WTC11 (cell line): ENCODE measurements around the gene S100A5. TPM values are rescaled to one million over a fixed set of nuclear protein-coding genes. Genes with fewer than 3 reads are reported as not detected.

Experiments
- ATAC-seq: fragments of 200-7000 bp; cut with Tn5 transposase; 2 replicates; pipeline ENCODE4 v1.10.0; 2021; ENCODE audit warnings: mild to moderate bottlenecking, moderate library complexity
- CTCF ChIA-PET: fragments of 300-600 bp; sonication (Branson Sonifier 250); formaldehyde crosslinking; loops from one replicate; lab custom pipeline; 2021; ENCODE audit warnings: antibody characterized with exemption; lab: Charles Lee
- POLR2A ChIA-PET: fragments of 350-600 bp; sonication (Branson Sonifier 250); formaldehyde crosslinking; loops from one replicate; lab custom pipeline; 2021; ENCODE audit warnings: antibody characterized with exemption; lab: Charles Lee
- DNase-seq: peaks from one replicate; pipeline ENCODE4 v3.0.0; 2021; ENCODE audit warnings: low spot score
- H3K27ac Mint-ChIP-seq: 2 replicates; pipeline ENCODE4 v1.8.0; 2021; ENCODE audit warnings: mixed read lengths
- H3K27me3 Mint-ChIP-seq: 2 replicates; pipeline ENCODE4 v1.8.0; 2021; ENCODE audit warnings: low read depth, mild to moderate bottlenecking, moderate library complexity, mixed read lengths
- H3K36me3 Mint-ChIP-seq: 2 replicates; pipeline ENCODE4 v1.8.0; 2021; ENCODE audit warnings: mixed read lengths
- H3K4me1 Mint-ChIP-seq: 2 replicates; pipeline ENCODE4 v1.8.0; 2022; ENCODE audit warnings: mixed read lengths
- H3K4me3 Mint-ChIP-seq: 2 replicates; pipeline ENCODE4 v1.8.0; 2021; ENCODE audit warnings: mild to moderate bottlenecking, moderate library complexity, mixed read lengths
- H3K9me3 Mint-ChIP-seq: 2 replicates; pipeline ENCODE4 v1.8.0; 2021; ENCODE audit warnings: mixed read lengths
- ATF1 ChIP-seq: sonication (generic); formaldehyde crosslinking; IDR thresholded peaks from 2 replicates; pipeline ENCODE4 v1.8.1; 2023; ENCODE audit warnings: mild to moderate bottlenecking, moderate library complexity, missing genetic modification reagents
- CBFB ChIP-seq: sonication (generic); formaldehyde crosslinking; IDR thresholded peaks from 2 replicates; pipeline ENCODE4 v1.8.1; 2022; ENCODE audit warnings: mild to moderate bottlenecking, low read depth, missing genetic modification reagents
- CREB1 ChIP-seq: sonication (generic); formaldehyde crosslinking; IDR thresholded peaks from 2 replicates; pipeline ENCODE4 v1.8.0; 2023; ENCODE audit warnings: mild to moderate bottlenecking, missing genetic modification reagents
- FOXK1 ChIP-seq: sonication (generic); formaldehyde crosslinking; IDR thresholded peaks from 2 replicates; pipeline ENCODE4 v1.8.0; 2022; ENCODE audit warnings: mild to moderate bottlenecking, moderate library complexity, missing genetic modification reagents
- FOXP1 ChIP-seq: sonication (generic); formaldehyde crosslinking; IDR thresholded peaks from 2 replicates; pipeline ENCODE4 v1.8.0; 2022; ENCODE audit warnings: missing genetic modification reagents, mild to moderate bottlenecking, moderate library complexity, borderline replicate concordance
- GTF2I ChIP-seq: fragments of 250-450 bp; sonication (Bioruptor Pico); conservative IDR thresholded peaks from 2 replicates; pipeline ENCODE4 v1.4.0; 2021; ENCODE audit warnings: mild to moderate bottlenecking
- JAZF1 ChIP-seq: fragments of 250-450 bp; sonication (Bioruptor Pico); IDR thresholded peaks from 2 replicates; pipeline ENCODE4 v1.9.0; 2021; ENCODE audit warnings: moderate library complexity, mild to moderate bottlenecking, inconsistent platforms
- MYBL2 ChIP-seq: sonication (generic); formaldehyde crosslinking; IDR thresholded peaks from 2 replicates; pipeline ENCODE4 v1.8.1; 2023; ENCODE audit warnings: mild to moderate bottlenecking, moderate library complexity, missing genetic modification reagents
- NFE2L1 ChIP-seq: sonication (generic); formaldehyde crosslinking; IDR thresholded peaks from 2 replicates; pipeline ENCODE4 v1.8.1; 2023; ENCODE audit warnings: missing genetic modification reagents
- RELA ChIP-seq: sonication (generic); formaldehyde crosslinking; IDR thresholded peaks from 2 replicates; pipeline ENCODE4 v1.8.1; 2022; ENCODE audit warnings: missing genetic modification reagents, mild to moderate bottlenecking, borderline replicate concordance
- SMAD3 ChIP-seq: sonication (generic); formaldehyde crosslinking; IDR thresholded peaks from 2 replicates; pipeline ENCODE4 v1.8.0; 2022; ENCODE audit warnings: missing genetic modification reagents, mild to moderate bottlenecking, borderline replicate concordance
- ZNF121 ChIP-seq: sonication (generic); formaldehyde crosslinking; IDR thresholded peaks from 2 replicates; pipeline ENCODE4 v1.8.0; 2023; ENCODE audit warnings: missing genetic modification reagents
- total RNA-seq: library from RNA; stranded (reverse); gene quantifications from 3 replicates; pipeline ENCODE4 v1.2.3, GENCODE V29; 2021
- TF ChIP-seq, protein P1 (sequence below): sonication (generic); formaldehyde crosslinking; IDR thresholded peaks from 2 replicates; pipeline ENCODE4 v1.8.1; 2022; ENCODE audit warnings: low read depth, mild to moderate bottlenecking, moderate library complexity, missing genetic modification reagents, borderline replicate concordance
- TF ChIP-seq, protein P2 (sequence below): sonication (generic); formaldehyde crosslinking; IDR thresholded peaks from 2 replicates; pipeline ENCODE4 v1.8.1; 2023; ENCODE audit warnings: mild to moderate bottlenecking, missing genetic modification reagents
- TF ChIP-seq, protein P3 (sequence below): sonication (generic); formaldehyde crosslinking; IDR thresholded peaks from 2 replicates; pipeline ENCODE4 v1.8.0; 2023; ENCODE audit warnings: missing genetic modification reagents, mild to moderate bottlenecking, borderline replicate concordance
- TF ChIP-seq, protein P4 (sequence below): sonication (generic); formaldehyde crosslinking; IDR thresholded peaks from 2 replicates; pipeline ENCODE4 v1.8.0; 2023; ENCODE audit warnings: missing genetic modification reagents
- TF ChIP-seq, protein P5 (sequence below): sonication (generic); formaldehyde crosslinking; IDR thresholded peaks from 2 replicates; pipeline ENCODE4 v1.8.1; 2022; ENCODE audit warnings: missing genetic modification reagents, borderline replicate concordance
- TF ChIP-seq, protein P6 (sequence below): fragments of 250-450 bp; sonication (Bioruptor Pico); IDR thresholded peaks from 2 replicates; pipeline ENCODE4 v1.8.0; 2021; ENCODE audit warnings: mild to moderate bottlenecking
- TF ChIP-seq, protein P7 (sequence below): sonication (generic); formaldehyde crosslinking; conservative IDR thresholded peaks from 2 replicates; pipeline ENCODE4 v1.8.1; 2022; ENCODE audit warnings: mild to moderate bottlenecking, missing genetic modification reagents
- TF ChIP-seq, protein P8 (sequence below): sonication (generic); formaldehyde crosslinking; IDR thresholded peaks from 2 replicates; pipeline ENCODE4 v1.8.0; 2022; ENCODE audit warnings: mild to moderate bottlenecking, missing genetic modification reagents

Gene S100A5
- total RNA-seq, 1 experiment from 2014 or later: not detected

DNA sequence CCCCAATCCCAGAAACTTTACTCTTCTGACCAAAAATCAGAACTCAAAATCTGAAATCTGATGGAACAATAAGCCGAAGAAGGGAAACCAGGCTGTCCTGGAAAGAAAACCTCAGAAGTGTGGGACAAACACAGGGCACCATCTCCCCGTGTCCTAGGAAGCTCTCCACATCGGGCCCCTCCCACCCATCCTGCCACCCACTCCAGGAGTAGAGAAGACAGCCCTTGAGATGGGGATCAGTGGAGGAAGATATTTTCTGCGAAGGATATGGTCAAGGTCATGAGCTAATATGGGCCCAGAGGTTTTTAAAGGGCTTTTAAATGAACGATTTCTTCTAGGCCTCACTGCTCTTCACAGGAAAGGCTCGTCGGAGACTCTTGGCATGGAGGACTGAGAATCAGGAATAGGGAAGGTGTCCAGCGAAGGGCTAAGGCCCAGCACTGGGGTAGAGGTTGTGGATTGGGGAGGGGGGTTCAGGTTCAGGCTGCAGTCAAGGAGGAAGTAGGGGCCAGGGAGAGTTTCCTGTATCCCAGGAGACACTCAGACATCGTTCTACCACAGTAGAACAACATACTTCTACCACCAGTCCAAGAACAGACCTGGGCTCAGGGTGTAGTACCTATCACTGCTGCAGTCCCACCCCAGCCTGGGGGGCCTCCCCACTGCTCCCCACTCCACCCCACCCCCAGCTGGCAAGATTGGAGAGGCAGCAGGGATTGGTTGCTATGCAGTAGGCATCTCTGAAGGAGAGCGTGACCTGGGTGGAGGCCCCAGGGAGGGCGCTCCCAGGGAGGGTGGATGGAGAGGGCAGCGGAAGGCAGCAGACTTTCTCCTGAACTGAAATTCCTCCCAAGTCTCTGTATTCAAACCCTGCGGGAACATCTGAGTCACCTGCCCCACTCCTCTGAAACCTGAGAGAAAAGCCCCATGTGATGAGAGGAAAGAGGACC lies 1.2 kb upstream of the S100A5 start:
- no peaks in the 10 kb centered on the region for H3K9me3 Mint-ChIP-seq
- peaks cover 41% of the 10 kb centered on the region for H3K4me1 Mint-ChIP-seq
- CTCF ChIA-PET: interaction anchor here (1.1 to 10.8 kb wide), 2 partner anchors 8 to 28 kb away, joined by 4 to 188 read pairs; no protein-coding TSS in a partner anchor
- TF ChIP-seq, protein P1, sequence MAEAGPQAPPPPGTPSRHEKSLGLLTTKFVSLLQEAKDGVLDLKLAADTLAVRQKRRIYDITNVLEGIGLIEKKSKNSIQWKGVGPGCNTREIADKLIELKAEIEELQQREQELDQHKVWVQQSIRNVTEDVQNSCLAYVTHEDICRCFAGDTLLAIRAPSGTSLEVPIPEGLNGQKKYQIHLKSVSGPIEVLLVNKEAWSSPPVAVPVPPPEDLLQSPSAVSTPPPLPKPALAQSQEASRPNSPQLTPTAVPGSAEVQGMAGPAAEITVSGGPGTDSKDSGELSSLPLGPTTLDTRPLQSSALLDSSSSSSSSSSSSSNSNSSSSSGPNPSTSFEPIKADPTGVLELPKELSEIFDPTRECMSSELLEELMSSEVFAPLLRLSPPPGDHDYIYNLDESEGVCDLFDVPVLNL: no peak
- TF ChIP-seq NFE2L1 (no peak), MYBL2 (no peak)
- DNase-seq (no peak), ATAC-seq (no peak)
- POLR2A ChIA-PET: no interaction called here
- no peak overlapping the region for H3K4me3 Mint-ChIP-seq
- H3K36me3 Mint-ChIP-seq: no peaks in the 10 kb centered on the region; the same call in 1 of the 2 replicates
- H3K27ac Mint-ChIP-seq: no peak overlapping the region
- peaks cover 15% of the 10 kb centered on the region for H3K27me3 Mint-ChIP-seq

DNA sequence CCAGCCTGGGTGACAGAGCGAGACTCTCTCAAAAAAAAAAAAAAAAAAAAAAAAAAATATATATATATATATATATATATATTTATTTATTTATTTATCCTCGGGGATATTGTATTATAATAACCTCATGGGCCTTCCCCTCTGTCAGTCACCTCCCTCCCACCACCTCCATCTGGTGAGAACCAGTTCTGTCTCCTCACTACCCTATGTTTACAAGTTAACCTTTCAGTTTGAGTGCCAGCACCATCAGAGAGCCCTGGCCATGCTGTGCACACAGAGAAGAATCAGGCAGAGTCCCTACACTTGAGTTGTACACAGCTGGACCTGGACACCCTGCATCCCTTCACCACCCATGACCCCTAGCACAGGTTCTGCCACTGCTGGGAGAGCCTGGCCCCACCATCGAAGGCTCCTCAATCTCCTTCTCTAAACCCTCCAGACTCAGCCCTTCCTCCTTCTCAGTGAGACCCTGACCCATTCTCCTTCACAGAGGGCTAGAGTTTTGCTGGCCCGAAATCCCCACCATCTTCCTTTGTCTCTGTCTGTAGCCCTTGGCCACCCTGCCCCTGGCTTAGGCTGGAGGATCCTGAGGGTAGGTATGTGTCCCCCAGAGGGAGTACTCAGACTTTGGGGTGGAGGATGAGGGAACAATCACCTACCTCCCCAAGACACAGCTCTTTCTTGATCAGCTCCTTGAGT lies 1.2 kb downstream of the S100A5 start:
- DNase-seq: no peak
- Mint-ChIP-seq H3K27me3 (peaks cover 37% of the 10 kb centered on the region), H3K4me3 (no peak overlapping the region), H3K36me3 (no peaks in the 10 kb centered on the region; the same call in 1 of the 2 replicates), H3K4me1 (peaks cover 39% of the 10 kb centered on the region), H3K9me3 (no peaks in the 10 kb centered on the region), H3K27ac (no peak overlapping the region)
- POLR2A ChIA-PET: interaction anchor here (1.6 kb wide), 1 partner anchor 88 kb away, joined by 7 read pairs; the partner anchor contains the start of genes S100A1 and S100A13
- ATAC-seq: no peak
- CTCF ChIA-PET: interaction anchor here (0.8 to 10.8 kb wide), 6 partner anchors 10 to 89 kb away, joined by 3 to 188 read pairs (median 8); partner anchors contain the start of genes S100A1, S100A13, S100A2 and S100A3
- TF ChIP-seq JAZF1 (no peak), FOXP1 (CRISPR knock-in tag) (no peak), SMAD3 (CRISPR knock-in tag) (no peak), ATF1 (CRISPR knock-in tag) (no peak), GTF2I (CRISPR knock-in tag) (no peak), RELA (CRISPR knock-in tag) (no peak), CBFB (CRISPR knock-in tag) (no peak), CREB1 (CRISPR knock-in tag) (no peak), FOXK1 (CRISPR knock-in tag) (no peak), ZNF121 (no peak)
- TF ChIP-seq, protein P2, sequence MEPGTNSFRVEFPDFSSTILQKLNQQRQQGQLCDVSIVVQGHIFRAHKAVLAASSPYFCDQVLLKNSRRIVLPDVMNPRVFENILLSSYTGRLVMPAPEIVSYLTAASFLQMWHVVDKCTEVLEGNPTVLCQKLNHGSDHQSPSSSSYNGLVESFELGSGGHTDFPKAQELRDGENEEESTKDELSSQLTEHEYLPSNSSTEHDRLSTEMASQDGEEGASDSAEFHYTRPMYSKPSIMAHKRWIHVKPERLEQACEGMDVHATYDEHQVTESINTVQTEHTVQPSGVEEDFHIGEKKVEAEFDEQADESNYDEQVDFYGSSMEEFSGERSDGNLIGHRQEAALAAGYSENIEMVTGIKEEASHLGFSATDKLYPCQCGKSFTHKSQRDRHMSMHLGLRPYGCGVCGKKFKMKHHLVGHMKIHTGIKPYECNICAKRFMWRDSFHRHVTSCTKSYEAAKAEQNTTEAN (CRISPR knock-in tag): no peak
- TF ChIP-seq, protein P3, sequence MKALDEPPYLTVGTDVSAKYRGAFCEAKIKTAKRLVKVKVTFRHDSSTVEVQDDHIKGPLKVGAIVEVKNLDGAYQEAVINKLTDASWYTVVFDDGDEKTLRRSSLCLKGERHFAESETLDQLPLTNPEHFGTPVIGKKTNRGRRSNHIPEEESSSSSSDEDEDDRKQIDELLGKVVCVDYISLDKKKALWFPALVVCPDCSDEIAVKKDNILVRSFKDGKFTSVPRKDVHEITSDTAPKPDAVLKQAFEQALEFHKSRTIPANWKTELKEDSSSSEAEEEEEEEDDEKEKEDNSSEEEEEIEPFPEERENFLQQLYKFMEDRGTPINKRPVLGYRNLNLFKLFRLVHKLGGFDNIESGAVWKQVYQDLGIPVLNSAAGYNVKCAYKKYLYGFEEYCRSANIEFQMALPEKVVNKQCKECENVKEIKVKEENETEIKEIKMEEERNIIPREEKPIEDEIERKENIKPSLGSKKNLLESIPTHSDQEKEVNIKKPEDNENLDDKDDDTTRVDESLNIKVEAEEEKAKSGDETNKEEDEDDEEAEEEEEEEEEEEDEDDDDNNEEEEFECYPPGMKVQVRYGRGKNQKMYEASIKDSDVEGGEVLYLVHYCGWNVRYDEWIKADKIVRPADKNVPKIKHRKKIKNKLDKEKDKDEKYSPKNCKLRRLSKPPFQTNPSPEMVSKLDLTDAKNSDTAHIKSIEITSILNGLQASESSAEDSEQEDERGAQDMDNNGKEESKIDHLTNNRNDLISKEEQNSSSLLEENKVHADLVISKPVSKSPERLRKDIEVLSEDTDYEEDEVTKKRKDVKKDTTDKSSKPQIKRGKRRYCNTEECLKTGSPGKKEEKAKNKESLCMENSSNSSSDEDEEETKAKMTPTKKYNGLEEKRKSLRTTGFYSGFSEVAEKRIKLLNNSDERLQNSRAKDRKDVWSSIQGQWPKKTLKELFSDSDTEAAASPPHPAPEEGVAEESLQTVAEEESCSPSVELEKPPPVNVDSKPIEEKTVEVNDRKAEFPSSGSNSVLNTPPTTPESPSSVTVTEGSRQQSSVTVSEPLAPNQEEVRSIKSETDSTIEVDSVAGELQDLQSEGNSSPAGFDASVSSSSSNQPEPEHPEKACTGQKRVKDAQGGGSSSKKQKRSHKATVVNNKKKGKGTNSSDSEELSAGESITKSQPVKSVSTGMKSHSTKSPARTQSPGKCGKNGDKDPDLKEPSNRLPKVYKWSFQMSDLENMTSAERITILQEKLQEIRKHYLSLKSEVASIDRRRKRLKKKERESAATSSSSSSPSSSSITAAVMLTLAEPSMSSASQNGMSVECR (CRISPR knock-in tag): no peak
- TF ChIP-seq, protein P4, sequence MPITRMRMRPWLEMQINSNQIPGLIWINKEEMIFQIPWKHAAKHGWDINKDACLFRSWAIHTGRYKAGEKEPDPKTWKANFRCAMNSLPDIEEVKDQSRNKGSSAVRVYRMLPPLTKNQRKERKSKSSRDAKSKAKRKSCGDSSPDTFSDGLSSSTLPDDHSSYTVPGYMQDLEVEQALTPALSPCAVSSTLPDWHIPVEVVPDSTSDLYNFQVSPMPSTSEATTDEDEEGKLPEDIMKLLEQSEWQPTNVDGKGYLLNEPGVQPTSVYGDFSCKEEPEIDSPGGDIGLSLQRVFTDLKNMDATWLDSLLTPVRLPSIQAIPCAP (CRISPR knock-in tag): no peak
- TF ChIP-seq, protein P5, sequence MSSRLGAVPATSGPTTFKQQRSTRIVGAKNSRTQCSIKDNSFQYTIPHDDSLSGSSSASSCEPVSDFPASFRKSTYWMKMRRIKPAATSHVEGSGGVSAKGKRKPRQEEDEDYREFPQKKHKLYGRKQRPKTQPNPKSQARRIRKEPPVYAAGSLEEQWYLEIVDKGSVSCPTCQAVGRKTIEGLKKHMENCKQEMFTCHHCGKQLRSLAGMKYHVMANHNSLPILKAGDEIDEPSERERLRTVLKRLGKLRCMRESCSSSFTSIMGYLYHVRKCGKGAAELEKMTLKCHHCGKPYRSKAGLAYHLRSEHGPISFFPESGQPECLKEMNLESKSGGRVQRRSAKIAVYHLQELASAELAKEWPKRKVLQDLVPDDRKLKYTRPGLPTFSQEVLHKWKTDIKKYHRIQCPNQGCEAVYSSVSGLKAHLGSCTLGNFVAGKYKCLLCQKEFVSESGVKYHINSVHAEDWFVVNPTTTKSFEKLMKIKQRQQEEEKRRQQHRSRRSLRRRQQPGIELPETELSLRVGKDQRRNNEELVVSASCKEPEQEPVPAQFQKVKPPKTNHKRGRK: no peak
- TF ChIP-seq, protein P6, sequence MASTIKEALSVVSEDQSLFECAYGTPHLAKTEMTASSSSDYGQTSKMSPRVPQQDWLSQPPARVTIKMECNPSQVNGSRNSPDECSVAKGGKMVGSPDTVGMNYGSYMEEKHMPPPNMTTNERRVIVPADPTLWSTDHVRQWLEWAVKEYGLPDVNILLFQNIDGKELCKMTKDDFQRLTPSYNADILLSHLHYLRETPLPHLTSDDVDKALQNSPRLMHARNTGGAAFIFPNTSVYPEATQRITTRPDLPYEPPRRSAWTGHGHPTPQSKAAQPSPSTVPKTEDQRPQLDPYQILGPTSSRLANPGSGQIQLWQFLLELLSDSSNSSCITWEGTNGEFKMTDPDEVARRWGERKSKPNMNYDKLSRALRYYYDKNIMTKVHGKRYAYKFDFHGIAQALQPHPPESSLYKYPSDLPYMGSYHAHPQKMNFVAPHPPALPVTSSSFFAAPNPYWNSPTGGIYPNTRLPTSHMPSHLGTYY (CRISPR knock-in tag): no peak
- TF ChIP-seq, protein P7, sequence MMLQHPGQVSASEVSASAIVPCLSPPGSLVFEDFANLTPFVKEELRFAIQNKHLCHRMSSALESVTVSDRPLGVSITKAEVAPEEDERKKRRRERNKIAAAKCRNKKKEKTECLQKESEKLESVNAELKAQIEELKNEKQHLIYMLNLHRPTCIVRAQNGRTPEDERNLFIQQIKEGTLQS (CRISPR knock-in tag): no peak
- TF ChIP-seq, protein P8, sequence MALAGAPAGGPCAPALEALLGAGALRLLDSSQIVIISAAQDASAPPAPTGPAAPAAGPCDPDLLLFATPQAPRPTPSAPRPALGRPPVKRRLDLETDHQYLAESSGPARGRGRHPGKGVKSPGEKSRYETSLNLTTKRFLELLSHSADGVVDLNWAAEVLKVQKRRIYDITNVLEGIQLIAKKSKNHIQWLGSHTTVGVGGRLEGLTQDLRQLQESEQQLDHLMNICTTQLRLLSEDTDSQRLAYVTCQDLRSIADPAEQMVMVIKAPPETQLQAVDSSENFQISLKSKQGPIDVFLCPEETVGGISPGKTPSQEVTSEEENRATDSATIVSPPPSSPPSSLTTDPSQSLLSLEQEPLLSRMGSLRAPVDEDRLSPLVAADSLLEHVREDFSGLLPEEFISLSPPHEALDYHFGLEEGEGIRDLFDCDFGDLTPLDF (CRISPR knock-in tag): no peak
